CD4-positive, alpha-beta T cell treated with Interleukin-10 for 1 hour (primary cell): Measurements from ENCODE around the gene CAMTA1.

ENCODE experiments used
- DNase-seq: peaks from one replicate; pipeline ENCODE4 v3.0.0-alpha.2; 2020

Gene CAMTA1

GRCh38 chr1:7221826-7222694 is 436.8 kb downstream of the CAMTA1 start:
- DNase-seq = no peak

GRCh38 chr1:7222695-7223015 is 437.4 kb downstream of the CAMTA1 start:
- no peak for DNase-seq

DNA sequence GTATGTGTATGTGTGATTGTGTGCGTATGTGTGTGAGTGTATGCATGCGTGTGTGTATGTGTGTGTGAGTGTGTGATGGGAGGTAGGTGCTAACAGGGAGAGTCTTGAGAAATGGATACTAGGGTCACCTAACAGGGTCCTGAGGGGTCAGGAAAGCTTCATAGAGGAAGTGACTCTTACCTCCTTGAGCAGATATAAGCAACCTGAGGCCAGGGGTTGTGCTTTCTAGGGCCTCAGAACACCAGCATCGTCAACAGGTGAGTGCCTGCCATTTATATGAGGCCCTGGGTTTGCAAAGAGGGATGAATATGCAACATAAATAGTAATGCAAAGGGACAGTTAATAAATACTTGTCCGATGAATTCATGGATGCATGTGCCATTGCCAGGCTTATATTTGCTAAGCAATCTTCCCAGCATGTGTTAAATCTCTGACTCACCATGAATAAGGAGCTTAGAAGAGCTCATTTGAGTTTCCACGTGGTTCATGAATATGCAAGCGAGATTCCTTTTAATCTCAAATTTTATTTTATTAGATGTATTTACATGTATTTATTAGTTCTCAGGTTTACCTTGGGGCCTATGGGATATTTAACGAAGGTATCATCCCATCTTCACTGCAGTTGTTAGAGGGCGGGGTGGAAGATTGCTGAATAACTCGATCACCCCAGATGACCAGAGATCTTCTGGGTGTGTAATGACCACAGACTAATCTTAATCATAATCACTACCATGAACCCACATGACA is 438.3 kb downstream of the CAMTA1 start:
- no peak for DNase-seq

DNA sequence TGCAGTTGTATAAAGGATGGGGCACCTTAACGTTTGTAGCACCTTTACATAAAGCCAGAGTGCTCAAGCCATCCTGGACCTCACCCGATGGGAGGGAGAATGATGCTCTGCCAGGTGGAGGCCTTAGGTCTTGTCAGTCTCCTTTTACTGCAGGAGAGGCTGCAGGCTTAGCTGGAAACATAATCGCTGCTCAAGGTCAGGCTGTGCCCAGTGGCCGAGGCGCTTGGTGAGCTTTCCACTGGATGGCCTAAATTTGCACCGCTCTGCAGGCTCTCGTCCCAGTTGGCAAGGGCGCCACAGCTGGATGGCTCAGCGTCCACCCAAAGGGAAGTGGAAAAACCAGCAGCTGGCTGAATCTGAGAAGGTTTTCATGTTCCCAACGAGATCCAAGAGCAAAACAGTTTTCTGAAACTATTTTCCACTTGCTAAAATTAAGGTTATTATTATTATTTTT is 438.9 kb downstream of the CAMTA1 start:
- DNase-seq = no peak

DNA sequence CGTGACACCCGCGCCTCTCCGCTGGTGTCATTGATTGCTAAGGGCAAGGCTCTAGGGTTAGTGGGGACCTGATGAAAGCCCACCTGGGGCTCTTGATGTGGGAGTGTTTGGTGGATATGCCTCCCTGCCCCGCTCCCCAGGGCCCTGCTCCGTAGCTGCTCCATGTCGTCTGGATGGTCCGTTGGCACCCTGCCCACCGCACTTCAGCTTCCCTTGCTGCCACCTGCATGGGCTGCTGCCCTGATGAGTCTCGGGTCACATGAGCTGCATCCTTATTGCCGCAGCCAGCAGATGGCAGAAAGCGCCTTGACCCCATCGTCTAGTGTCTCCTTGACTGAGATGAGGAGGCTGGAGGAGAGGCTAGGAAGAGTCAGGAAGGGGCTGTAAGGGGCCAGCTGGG is 439.4 kb downstream of the CAMTA1 start:
- DNase-seq = no peak

GRCh38 chr1:7225711-7226505 is 440.7 kb downstream of the CAMTA1 start:
- no peak for DNase-seq

GRCh38 chr1:7227654-7228053 is 442.4 kb downstream of the CAMTA1 start:
- no peak for DNase-seq

DNA sequence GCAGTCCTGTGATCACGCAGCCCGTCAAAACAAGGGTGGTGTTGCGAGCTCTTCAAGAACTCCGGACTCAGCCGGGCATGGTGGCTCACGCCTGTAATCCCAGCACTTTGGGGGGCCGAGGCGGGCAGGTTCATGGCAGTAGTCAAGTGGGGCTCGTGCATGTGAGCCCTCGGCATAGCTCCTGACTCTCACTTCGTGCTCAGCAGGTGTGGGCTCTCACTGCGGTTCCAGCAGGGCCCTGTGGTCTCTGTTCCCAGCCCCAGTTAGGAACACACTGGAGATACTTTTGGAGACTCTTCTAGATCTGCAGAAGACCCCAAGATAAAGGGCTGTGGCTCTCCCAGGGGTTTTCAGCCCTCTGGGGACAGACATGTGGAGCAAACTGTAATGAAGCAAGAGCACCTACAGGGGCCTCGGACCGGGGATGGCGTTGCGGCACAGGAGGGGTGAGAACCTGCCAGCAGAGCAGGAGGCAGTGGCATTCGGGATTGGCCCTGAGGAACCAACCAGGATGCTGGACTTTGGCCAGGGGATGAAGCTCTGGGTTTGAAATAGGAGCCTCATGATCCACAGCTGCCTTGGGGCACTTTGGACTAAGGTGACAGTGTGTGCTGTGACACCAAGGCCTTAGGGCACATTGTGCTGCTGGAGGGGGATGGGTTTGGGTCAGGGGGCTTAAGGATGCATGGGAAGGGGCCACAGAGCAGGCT is 443.2 kb downstream of the CAMTA1 start:
- DNase-seq = no peak

DNA sequence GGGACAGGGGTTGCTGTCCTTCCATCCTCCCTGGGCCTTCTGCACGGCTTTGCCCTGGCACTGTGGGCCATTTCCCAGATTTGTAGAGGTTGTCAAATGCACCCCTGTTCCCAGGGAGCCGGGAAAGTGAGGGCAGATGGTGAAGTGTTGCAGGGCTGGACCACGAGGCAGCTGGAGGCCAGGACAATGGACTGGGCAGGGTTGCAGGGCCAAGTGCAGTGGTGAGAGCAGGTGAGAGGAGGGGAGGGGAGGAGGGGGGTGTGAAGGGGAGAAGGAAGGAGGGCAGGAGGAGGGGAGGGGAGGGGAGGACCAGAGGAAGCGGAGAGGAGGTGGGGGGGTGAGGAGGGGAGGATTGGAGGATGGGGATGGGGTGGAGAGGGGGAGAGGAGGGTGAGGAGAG is 443.9 kb downstream of the CAMTA1 start:
- DNase-seq = no peak

- DNase-seq = no peak
Observed at GRCh38 chr1:7229696-7230631, 444.7 kb downstream of the CAMTA1 start.

- DNase-seq = no peak
Observed at GRCh38 chr1:7232441-7233236, 447.4 kb downstream of the CAMTA1 start.

GRCh38 chr1:7233237-7233540 is 447.9 kb downstream of the CAMTA1 start:
- DNase-seq = no peak

DNA sequence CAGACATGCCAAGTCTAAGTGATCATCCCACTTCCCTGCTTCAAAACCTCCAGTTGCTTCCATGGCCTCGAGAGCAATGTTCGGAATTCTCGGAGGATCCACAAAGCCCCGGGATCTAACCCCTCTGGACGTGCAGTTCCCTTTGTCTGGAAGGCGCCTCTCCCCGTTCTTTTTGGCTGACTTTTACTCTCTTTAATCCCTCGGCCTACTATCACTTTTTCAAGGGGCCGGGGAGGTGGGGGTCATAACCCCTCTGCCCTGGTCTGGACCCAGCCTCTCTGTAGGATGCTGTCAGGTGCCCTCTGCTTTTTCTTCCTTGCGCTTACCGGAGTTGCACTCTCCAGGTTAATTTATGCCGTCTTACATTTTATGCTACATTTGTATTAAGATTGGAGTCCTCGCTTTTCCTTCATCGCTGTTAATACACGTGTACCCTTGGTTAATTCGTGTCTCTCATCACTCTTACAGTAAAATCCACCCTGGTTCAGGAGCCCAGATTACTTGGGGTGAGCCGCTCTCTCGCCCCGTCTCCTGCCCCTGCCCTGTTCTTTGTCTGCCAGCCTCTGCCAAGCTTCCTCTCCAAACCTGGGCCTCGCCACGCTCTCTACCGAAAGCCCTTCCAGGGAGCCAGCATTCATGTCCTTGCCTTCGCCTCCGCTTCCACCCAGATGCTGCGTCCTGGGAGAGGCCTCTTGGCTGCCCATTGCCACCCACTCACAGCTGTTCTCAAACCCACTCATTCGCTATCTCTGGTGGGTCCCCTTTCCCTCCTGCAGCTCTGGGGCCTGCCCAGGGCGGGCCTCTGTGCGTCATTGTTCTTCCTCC is 448.6 kb downstream of the CAMTA1 start:
- no peak for DNase-seq

DNA sequence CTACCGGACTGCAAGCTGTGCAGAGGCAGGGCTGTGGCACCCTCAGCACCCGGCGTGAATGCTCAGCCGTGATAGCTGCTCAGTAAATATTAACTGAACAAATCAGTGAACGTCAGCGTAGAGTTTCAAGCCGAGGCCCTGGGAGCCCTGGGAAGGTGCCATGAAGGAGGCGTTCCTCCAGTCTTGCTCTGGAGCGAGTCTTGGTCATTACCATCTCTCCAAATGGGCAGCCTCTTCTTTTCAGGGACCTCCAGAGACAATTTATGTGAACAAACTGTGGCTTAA is 449.2 kb downstream of the CAMTA1 start:
- DNase-seq = no peak

GRCh38 chr1:7235871-7236517 is 450.7 kb downstream of the CAMTA1 start:
- DNase-seq = no peak

DNA sequence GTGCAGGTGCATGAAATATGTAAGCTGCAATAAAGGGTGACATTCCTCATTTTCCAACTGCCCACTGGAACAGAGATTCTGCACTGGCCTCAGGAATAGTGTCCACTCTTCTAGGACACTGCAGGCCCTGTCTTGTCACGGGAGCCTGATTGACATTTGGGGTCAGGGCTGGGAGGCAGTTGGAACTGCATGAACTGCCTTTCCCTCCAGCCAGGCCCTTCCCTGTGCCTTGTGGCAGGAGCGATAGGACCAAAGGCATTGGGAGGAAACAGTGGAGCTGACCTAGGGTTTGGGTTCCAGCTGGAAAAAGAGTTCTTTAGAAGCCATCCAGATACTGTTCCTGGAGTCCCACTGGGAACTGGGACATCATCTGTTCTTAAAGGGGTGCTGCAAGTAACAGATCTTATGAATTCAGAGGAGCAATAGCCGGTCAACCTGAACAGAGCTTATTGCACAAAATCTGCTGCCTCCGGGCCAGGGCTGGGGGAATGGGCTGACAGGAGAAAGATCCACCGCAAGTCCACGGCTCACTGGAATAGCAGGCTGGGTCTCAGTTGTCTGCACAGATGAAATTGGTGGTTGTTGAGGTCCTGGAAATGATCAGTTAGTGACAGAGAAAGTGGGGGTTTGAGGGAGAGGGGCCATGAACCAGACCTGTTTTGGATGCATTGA is 451.7 kb downstream of the CAMTA1 start:
- no peak for DNase-seq

DNA sequence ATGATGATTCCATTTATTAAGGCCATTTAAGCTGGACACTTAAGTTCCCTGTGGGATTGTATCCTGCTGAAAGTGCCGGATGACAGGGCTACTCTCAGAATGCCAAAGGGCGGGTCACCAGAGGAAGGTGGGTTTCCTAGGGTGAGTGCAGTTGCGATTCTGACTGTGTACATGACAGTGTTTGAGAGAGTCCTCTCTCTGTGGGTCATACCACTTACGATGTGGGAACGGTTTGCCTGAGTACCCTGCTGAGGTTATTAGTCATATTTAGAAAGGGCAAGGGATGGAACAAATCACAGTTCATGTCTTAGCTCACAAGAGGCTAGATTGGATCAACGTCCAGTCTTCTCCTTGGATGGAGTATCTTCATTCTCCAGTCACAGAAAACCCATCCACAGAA is 461.9 kb downstream of the CAMTA1 start:
- no peak for DNase-seq

DNA sequence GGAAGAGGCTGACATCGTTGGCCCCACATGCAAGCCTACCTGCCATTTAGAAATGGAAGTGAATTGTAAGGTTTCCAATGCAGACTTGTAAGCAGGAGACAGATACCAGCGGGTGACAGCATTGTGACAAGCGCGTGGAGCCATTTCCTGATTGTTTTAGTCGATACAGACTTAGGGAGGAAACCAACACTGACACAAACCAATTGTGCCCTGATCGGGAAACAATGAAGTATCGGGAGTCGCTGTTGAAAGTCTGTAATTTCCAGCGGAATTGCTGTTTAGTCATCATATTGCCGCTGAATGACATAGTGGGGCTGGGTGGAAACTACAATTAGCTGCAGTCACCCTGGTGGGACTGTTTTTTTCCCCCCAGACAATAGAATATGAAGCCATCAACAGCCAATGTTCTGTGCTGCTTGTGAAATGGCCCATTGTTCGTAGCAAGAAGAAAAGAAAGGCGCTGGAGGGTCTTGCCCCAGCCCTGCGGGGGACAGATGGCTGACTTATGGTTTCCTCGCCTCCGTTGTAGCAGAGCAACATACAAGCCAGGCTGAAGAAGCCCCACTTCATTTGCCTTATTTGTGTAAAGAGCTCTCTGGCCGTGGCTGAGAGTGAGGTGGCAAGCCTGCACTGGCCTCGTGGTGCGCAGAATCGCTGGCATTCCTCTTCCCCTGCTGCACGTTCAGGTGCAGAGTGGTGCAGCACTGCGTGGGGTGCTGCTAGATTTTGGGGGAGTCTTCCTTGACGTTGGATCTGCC is 462.7 kb downstream of the CAMTA1 start:
- no peak for DNase-seq
